GM19438 (cell line): ENCODE results near the gene OSTM1.

ENCODE experiments used
- ATAC-seq: cut with Tn5 transposase; IDR thresholded peaks from one replicate; pipeline ENCODE4 v1.9.1; 2021; ENCODE audit warnings: low read depth; ENCODE audit not compliant: unreplicated experiment

OSTM1 gene

GRCh38 chr6:108105571-108105970, 31.0 kb upstream of the OSTM1 start:
- no peak for ATAC-seq

GRCh38 chr6:108102965-108103364, 28.4 kb upstream of the OSTM1 start:
- ATAC-seq, result no peak

GRCh38 chr6:108100003-108100402, 25.5 kb upstream of the OSTM1 start:
- ATAC-seq, result no peak

GRCh38 chr6:108097882-108098281, 23.3 kb upstream of the OSTM1 start:
- ATAC-seq, result no peak

- ATAC-seq, result no peak
Measured at GRCh38 chr6:108093781-108094300, 19.3 kb upstream of the OSTM1 start.

- ATAC-seq, result no peak
Measured at GRCh38 chr6:108091288-108091687, 16.7 kb upstream of the OSTM1 start.

GRCh38 chr6:108083349-108083748, 8.8 kb upstream of the OSTM1 start:
- no peak for ATAC-seq

- ATAC-seq, result no peak
Measured at GRCh38 chr6:108082539-108082938, 8.0 kb upstream of the OSTM1 start.

- ATAC-seq, result no peak
Measured at GRCh38 chr6:108080010-108080780, 5.7 kb upstream of the OSTM1 start.

- ATAC-seq, result no peak
Measured at GRCh38 chr6:108078191-108078590, 3.6 kb upstream of the OSTM1 start.

GRCh38 chr6:108074057-108074358, 533 bp downstream of the OSTM1 start:
- peak; percentile 32 for ATAC-seq

- ATAC-seq, result no peak
Measured at GRCh38 chr6:108071736-108072276, 2.7 kb downstream of the OSTM1 start.

GRCh38 chr6:108068618-108069017, 5.9 kb downstream of the OSTM1 start:
- ATAC-seq, result no peak

GRCh38 chr6:108068182-108068581, 6.4 kb downstream of the OSTM1 start:
- no peak for ATAC-seq

GRCh38 chr6:108052706-108053105, 21.8 kb downstream of the OSTM1 start:
- no peak for ATAC-seq

GRCh38 chr6:108051481-108051880, 23.1 kb downstream of the OSTM1 start:
- ATAC-seq, result no peak

- ATAC-seq, result no peak
Measured at GRCh38 chr6:108039681-108040080, 34.9 kb downstream of the OSTM1 start.

GRCh38 chr6:108036884-108037283, 37.7 kb downstream of the OSTM1 start:
- no peak for ATAC-seq

- ATAC-seq, result no peak
Measured at GRCh38 chr6:108031968-108032367, 42.6 kb downstream of the OSTM1 start.

- ATAC-seq, result no peak
Measured at GRCh38 chr6:108030211-108030610, 44.3 kb downstream of the OSTM1 start.

- no peak for ATAC-seq
Measured at GRCh38 chr6:108029226-108029921, 45.2 kb downstream of the OSTM1 start.

GRCh38 chr6:108027594-108027993, 46.9 kb downstream of the OSTM1 start:
- ATAC-seq, result no peak
